GM18858 (cell line): Measurements from ENCODE around the gene VEGFB.

ENCODE experiments used
- ATAC-seq: cut with Tn5 transposase; IDR thresholded peaks from one replicate; pipeline ENCODE4 v1.9.1; 2021; ENCODE audit not compliant: unreplicated experiment

VEGFB gene

GRCh38 chr11:64258946-64259532 is 24.7 kb downstream of the VEGFB start:
- ATAC-seq = no peak

DNA sequence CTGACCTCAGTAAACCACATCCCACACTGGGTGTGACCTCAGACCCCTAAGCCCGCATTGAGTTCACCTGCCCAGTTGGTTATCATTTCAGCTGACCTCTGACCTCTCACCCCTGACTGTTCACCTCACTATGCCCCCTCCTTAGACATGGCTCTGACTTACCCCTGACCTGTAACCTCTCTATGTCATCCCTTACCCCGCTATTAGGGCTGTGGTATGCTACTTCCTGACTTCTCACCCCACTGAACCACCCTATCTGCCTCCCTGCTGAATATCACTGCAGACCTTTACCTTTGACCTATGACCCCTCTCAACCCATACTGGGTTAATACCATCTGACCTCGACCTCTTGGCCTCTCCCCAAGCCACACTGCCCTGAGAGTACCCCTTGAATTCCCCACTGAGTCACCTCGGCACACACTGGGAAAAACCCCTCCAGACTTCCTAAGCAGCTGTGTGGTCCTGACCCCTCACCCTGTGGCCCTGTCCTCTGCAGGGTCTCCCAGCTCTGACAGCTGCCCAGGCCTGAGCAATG is 25.2 kb downstream of the VEGFB start:
- ATAC-seq = no peak

GRCh38 chr11:64260147-64260708 is 25.8 kb downstream of the VEGFB start:
- ATAC-seq = no peak

- no peak for ATAC-seq
These were observed 27.2 kb downstream of the VEGFB start for GRCh38 chr11:64261556-64262080.

DNA sequence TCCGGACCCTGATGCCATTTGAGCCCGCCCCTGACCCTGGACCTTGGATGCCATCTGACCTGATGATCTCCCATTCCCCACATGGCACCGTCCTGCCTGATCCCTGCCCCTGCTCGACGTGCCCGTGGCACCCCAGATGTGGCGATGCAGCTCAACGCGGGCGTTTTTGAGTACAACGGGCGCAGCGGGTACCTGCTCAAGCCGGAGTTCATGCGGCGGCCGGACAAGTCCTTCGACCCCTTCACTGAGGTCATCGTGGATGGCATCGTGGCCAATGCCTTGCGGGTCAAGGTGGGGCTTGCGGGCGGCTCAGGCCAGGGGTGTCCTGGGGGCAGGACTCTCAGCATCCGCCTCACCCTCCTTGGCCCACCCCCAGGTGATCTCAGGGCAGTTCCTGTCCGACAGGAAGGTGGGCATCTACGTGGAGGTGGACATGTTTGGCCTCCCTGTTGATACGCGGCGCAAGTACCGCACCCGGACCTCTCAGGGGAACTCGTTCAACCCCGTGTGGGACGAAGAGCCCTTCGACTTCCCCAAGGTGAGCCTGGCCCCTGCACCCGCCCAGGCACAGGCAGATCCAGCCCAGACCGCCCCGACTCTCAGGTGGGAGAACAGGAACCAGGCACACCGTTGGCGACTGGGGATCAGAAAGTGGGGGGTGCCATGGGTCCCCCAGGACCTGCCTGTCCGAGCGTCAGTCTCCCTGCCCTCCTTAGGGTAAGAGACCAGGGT is 28.1 kb downstream of the VEGFB start:
- no peak for ATAC-seq

DNA sequence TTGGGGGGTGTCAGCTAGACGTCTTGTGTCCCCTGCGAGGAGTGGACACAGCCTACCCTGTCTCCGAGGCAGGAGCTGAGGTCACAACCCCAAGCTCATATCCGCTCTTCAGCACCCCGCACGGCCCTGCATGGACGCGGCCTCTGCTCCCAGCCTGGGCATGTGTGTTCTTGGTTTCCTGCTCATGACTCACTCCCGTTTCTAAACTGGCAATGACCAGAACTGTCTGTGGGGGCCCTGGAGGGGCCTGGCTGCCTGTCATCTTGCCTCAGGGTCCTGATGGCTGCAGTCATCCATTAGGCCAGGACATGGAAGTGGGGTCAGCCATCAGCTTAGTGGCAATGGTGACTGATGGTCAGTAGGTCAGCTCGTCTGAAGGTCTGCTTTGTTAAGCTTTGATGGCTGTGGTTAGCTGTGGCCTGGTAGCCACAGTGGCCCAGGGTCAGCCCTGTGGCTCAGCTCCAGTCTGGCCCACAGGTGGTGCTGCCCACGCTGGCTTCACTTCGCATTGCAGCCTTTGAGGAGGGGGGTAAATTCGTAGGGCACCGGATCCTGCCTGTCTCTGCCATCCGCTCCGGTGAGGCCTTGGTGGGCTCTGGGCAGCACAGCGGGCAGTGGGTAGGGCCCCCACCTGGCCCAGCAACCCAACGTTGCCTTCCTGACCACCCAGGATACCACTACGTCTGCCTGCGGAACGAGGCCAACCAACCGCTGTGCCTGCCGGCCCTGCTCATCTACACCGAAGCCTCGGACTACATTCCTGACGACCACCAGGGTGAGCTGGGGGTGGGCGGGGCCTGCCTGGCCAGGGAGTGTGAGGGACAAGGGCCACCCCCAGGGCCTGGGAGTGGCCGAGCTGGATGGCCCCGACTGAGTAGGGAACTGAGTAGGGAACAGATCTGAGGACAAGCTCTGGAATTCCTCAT is 28.9 kb downstream of the VEGFB start:
- no peak for ATAC-seq

DNA sequence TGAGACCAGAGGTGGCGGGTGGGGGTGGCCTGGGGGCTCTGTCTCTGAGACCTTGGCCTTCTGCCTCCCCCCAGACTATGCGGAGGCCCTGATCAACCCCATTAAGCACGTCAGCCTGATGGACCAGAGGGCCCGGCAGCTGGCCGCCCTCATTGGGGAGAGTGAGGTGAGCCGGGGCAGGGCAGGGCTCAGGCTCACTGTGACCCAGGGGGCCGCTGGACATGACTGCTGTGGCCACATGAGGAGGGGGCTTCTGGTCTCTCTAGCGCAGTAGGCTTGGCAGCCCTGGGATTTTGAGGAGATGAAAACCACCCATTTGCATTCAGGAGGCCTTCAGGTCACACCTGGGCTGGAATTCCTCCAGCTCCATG is 29.5 kb downstream of the VEGFB start:
- ATAC-seq = no peak

GRCh38 chr11:64264371-64264852 is 30.0 kb downstream of the VEGFB start:
- ATAC-seq = no peak

DNA sequence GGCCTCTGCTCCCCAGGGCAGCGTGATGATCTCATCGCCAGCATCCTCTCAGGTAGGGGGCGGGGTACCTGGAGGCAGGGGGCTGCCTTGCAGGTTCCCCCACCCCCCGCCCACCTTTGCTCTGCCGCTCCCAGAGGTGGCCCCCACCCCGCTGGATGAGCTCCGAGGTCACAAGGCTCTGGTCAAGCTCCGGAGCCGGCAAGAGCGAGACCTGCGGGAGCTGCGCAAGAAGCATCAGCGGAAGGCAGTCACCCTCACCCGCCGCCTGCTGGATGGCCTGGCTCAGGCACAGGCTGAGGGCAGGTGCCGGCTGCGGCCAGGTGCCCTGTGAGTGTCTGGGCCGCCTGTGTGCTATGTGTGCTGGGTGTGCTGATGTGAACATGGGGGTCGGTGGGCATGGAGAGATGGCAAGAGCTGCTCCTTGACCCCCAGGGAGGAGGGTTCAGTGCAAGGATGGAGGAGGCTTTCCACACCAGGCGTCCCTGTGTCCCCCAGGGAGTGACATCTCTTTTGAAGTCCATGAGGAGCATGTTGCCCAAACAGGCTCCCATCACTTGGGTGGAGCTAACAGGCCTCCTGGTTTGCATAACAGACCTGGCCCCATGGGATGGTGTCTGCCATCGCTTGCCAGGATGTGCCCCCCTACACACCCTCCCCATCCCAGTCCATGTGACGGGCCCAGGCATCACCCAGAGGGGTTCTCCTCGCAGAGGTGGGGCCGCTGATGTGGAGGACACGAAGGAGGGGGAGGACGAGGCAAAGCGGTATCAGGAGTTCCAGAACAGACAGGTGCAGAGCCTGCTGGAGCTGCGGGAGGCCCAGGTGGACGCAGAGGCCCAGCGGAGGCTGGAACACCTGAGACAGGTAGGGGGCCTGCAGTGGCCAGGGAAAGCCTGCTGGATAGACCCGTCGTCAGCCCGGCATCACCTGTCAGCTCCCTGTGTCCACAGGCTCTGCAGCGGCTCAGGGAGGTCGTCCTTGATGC is 31.1 kb downstream of the VEGFB start:
- no peak for ATAC-seq

DNA sequence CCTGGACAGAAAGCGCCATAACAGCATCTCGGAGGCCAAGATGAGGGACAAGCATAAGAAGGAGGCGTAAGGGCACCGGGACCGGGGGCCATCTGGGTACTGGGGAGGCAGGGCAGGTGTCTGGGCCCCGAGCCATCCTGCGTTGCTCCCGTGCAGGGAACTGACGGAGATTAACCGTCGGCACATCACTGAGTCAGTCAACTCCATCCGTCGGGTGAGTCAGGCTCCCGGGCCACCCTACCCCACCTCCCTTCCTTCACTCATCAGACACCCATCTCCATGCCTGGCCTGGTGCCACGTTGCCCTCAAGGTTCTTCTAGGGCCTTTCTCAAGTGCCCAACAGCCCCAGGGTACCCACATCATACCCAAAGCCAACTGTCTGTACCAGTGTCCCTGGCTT is 32.0 kb downstream of the VEGFB start:
- no peak for ATAC-seq

- no peak for ATAC-seq
These were observed 33.0 kb downstream of the VEGFB start for GRCh38 chr11:64267207-64267945.

DNA sequence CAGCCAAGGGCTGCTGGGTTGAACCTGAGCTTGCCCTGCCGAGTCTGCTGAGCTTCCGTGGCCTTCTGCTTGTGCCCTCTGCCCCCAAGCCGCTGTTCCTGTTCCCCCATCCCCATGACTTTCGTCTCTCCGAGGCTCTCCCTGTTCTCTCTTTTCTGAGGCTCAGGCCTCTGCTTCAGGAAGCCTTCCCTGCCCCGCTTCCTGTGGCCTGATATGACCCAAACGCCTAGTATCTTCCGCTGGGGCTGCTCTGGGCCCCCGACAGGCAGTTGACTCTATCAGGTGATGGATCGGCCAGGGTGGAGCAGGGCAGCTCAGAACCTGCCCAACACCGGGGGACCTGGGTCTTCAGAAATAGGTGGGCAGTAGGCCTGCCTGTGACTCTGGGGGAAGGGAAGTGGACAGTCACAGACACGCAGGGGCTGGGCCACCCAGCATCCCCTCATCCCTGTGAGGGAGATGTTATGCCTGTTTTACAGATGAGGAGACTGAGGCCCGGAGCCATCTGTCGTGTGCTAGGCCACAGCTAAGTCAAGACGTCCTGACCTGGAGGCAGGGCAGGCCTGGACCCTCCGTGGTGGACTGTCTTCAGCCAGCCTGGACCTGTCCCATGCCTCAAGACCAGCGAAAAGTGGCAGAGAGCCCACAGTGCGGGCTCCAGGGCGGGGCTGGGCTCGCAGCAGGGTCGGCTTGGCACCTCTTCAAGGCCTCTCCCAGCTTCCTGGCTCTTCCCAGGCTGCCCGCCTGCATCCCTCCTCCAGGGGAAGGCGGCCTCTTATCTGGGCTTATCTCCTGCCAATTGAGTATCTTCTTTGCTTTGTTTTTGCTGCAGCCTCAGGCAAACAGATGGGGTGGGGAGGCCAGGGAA is 33.9 kb downstream of the VEGFB start:
- no peak for ATAC-seq

GRCh38 chr11:64268893-64269539 is 34.6 kb downstream of the VEGFB start:
- ATAC-seq = no peak

- peak; percentile 54 for ATAC-seq
These were observed 35.3 kb downstream of the VEGFB start for GRCh38 chr11:64269540-64270220.

DNA sequence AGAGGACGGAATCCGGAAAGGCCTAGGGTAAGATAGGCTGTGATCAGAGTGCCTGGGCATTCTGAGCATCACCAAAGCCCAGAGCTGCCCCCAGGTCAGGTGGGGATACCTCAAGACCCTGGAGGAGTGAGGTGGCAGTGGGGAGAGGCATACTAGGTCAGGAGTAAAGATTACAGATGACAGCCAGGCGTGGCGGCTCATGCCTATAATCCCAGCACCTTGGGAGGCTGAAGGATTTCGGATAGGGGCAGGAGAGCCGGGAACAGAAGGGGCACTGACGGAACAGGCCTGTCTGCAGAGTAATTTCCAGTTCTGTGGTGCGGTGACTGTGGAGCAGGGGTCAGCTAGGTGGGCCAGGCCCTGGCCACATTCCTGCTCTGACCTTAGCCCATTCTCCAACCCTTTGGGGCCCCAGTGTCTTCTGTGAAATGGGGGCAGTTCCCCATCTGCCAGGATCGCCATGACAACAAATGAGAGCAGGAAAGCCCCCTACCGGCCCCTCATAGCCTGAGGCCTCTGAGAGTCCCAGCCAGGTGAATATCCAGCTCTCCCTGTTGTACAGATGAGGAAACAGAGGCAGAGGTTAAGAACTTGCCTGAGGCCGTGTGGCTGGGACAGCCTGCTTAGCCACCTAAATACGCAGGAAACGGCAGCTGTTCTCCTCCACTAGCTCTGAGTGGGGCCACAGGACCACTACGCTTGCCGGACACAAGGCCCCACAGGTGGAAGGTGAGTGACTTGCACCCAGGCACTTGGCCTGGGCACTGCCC is 40.8 kb downstream of the VEGFB start:
- no peak for ATAC-seq

DNA sequence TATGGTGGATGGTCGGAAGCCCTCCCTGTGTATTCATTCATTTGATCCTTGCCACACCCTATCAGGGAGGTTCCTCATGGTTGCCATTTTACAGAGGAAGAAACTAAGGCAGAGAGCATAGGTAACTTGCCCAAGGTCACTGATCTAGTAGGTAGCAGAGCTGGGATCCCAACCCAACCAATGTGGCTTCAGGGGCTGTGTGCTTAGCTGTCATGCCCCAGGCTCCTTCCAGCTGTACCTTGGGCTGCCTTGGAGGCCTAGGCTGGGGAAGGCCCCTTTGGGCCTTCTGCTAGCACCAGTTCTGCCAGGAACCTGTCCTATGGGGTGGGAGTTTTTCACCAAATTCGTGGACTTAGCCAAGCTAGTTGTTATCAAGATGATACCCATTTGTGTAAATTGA is 41.5 kb downstream of the VEGFB start:
- ATAC-seq = no peak
